GM19438 (cell line): ENCODE measurements around the gene OR10K1.

ENCODE experiments used
- ATAC-seq: cut with Tn5 transposase; IDR thresholded peaks from one replicate; pipeline ENCODE4 v1.9.1; 2021; ENCODE audit warnings: low read depth; ENCODE audit not compliant: unreplicated experiment

Gene OR10K1

DNA sequence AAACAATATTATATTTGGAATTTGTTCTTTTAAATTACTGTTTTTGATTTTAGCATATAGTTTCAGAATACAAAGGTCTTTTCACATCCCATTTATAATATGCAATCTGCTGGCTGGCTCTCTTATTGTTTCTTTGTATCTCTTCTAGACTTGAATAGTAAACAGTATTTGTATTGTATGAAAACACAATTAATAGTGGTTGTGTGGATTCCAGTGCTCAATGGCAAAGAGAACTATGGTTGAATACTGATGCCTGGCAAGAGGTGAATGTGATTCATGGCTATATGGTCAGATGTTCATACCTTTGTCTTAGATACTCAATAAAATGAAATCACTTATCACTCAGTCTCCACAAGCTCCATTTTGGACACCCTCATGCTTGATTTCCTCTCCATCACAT, 55.3 kb downstream of the OR10K1 start:
- no peak for ATAC-seq
